ENCODE data around the gene UBAC2.

The UBAC2 gene

DNA sequence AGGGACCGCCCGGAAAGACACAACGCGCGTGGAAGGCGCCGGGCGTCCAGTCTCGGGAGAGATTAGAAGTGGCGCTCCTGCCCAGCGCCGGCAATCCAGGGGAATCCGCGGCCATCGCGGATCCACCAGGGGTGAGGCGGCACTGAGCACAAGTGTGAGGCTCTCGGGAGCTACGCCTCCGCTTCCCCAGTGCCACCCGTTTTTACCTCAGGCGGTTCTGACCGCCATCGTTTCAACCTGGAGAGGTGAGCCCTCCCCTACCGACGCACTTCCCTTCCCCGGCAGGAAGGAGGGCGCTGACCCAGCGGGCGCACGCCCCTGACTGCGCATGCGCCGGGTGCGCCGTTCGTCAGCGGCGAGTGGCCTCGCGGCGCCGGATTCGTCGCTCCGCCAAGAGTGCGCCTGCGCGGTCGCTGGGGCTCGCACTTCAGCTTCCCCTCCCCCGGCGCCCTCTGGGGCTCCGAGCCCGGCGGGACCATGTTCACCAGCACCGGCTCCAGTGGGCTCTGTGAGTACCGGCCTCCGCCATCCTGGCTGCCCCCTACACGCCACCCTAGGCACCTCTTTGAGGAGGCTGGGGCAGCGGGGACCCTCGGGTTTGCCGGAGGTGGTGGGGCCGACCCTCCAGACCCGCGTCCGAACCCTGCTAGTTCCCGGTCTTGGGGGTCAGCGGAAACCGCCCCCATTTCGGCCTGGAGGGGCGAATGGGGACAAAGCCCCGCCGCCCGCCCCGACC, at the start of gene UBAC2:
Gene UBAC2, plus strand, starts transcription at position 423 of the 736 bp plus-strand sequence. Its CDS starts 55 bp downstream, at position 478.
- no peak for DNase-seq (ENCODE audit: low read depth, low spot score)

DNA sequence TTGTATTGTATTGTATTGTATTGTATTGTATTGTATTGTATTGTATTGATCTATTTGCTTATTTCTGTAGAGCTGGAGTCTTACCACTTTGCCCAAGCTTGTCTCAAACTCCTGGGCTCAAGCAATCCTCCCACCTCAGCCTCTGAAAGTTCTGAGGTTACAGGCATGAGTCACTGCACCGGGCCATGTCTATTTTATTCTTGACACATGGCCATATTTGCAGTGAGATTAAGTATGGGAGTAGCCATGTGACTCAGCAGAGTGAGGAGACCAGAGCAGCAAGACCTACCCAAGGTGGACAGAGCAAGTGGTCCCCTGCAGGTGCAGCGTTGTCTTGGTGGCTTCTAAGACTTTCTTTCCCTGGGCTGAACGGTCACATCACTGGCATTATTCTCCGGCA, 49.1 kb upstream of the UBAC2 start:
- no peak for DNase-seq (ENCODE audit: low read depth, low spot score)

DNA sequence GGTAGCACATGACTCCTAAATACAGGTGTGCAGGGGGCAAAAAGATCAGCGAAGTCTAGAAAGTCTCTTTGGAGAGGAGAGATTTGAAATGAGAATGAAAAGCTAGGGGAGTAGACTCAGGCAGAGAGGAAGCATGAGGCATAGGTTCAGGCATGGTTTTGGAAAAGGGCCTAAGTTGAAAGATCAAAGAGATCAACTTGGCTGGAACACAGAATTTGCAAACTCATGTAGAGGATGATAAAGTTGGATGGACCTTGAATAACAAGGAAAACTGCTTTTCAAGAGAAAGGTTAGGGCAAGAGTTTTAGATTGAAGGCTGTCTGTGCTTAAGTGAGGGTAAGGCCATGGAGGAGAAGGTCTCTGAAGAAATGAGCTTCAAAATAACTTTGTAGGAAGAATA, 47.4 kb upstream of the UBAC2 start:
- no peak for DNase-seq (ENCODE audit: low read depth, low spot score)

DNA sequence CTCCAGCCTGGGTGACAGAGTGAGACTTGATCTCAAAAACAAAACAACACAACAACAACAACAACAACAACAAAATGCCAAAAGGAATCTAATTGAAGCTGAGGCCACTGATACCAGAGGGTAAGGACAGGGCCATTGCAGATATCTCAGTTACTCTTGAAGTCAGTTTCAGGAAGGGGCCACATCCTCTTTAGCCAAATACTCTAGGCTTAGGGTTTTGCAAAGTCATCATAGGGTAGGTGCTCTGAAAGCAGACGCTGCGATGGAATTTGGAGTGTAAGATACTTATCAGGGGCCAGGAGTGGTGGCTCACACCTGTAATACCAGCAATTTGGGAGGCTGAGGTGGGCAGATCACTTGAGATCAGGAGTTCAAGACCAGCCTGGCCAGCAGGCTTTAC, 46.6 kb upstream of the UBAC2 start:
- DNase-seq (ENCODE audit: low read depth, low spot score) = no peak

- no peak for DNase-seq (ENCODE audit: low read depth, low spot score)
These were observed 44.8 kb upstream of the UBAC2 start for GRCh38 chr13:99155821-99156220.

DNA sequence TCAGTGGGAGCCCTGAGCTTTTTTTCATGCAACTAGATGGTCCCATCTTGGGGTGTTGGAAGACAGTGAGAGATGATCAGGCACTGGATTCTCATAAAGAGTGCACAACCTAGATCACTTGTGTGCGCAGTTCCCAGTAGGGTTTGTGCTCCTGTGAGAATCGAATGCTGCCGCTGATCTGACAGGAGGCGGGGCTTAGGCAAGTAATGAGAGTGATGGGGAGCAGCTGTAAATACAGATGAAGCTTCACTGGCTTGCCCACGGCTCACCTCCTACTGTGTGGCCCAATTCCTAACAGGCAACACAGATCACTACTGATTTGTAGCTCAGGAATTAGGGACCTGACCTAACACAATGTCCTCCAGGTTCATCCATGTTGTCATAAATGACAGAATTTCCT, 43.6 kb upstream of the UBAC2 start:
- no peak for DNase-seq (ENCODE audit: low read depth, low spot score)

- DNase-seq (ENCODE audit: low read depth, low spot score) = no peak
These were observed 41.8 kb upstream of the UBAC2 start for GRCh38 chr13:99158846-99159245.

- DNase-seq (ENCODE audit: low read depth, low spot score) = no peak
These were observed 41.2 kb upstream of the UBAC2 start for GRCh38 chr13:99159331-99160061.

- DNase-seq (ENCODE audit: low read depth, low spot score) = no peak
These were observed 40.2 kb upstream of the UBAC2 start for GRCh38 chr13:99160415-99160814.

- DNase-seq (ENCODE audit: low read depth, low spot score) = no peak
These were observed 39.1 kb upstream of the UBAC2 start for GRCh38 chr13:99161512-99161911.

GRCh38 chr13:99162567-99163361, 37.9 kb upstream of the UBAC2 start:
- DNase-seq (ENCODE audit: low read depth, low spot score) = no peak

DNA sequence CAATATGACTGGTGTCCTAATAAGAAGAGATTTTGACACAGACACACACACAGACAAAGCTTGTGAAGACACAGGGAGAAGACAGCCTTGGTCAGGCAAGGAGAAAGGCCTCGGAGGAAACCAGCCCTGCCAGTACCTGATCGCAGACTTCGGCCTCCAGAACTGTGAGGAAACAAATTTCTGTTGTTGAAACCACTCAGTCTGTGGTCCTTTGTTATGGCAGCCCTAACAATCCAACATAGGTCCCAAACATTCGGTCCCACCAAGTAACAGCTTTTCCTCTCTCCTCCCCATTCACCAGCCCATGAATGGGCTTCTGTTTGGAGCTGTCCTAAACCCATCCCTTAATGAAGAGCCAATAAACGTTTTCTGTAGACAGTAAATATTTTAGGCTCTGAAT, 36.4 kb upstream of the UBAC2 start:
- DNase-seq (ENCODE audit: low read depth, low spot score) = no peak

DNA sequence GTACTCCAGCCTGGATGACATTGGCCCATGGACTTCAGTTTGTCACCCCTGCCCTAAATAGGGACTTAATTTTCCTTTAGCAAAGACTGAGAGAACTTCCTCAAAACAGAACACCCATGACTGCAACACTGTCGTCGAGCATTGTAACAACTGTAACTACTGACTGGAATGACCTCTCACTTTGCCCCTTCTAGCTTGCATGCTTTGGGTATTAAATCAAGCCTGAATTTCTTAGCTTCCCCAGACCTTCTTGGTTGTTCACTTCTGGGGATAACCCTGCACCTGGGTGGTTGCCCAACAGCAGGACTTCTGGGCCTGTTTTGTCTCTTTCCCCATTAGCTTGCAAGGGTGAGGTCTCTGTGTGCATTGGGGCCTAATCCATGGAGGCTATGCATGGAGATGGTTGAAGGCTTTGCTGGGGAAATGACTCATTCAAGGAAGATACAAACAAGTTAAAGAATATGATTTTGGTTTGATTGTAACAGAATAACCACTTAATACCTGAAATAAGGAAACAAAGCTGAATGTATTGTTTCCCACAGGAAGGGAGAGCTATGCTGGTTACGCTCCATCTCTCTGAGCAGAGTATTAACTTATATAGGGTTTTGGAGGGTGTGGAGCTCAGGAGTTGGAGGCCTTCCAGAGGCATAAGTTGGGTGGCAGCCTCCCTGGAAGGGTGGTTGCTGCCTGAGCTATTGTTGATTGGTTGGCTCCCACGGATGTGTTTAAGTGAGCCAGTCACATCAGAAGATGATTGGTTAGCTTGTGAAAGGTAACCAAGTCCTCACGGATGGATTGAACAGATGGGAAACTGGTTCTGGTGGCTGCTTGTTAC, 34.7 kb upstream of the UBAC2 start:
- DNase-seq (ENCODE audit: low read depth, low spot score) = no peak

- no peak for DNase-seq (ENCODE audit: low read depth, low spot score)
These were observed 27.7 kb upstream of the UBAC2 start for GRCh38 chr13:99172951-99173350.

DNA sequence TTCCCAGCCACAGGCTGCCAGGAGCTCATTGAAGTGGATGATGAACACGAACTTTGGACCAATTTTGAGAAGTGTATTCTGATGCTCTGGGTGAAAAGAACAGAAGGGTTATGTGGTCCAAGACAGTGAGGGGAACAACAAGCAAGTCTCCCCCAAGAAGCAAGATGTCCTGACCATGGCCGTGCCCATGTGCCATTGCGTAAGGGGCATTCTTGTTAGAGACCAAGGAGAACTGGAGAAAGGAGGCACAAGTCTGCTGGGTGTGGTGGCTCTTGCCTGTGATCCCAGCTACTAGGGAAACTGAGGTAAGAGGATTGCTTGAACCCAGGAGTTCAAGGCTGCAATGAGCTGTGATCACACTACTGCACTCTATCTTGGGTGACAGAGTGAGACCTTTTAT, 27.0 kb upstream of the UBAC2 start:
- no peak for DNase-seq (ENCODE audit: low read depth, low spot score)

GRCh38 chr13:99174533-99175100, 26.0 kb upstream of the UBAC2 start:
- no peak for DNase-seq (ENCODE audit: low read depth, low spot score)

- DNase-seq (ENCODE audit: low read depth, low spot score) = peak; percentile 25
These were observed 24.1 kb upstream of the UBAC2 start for GRCh38 chr13:99176309-99177276.

DNA sequence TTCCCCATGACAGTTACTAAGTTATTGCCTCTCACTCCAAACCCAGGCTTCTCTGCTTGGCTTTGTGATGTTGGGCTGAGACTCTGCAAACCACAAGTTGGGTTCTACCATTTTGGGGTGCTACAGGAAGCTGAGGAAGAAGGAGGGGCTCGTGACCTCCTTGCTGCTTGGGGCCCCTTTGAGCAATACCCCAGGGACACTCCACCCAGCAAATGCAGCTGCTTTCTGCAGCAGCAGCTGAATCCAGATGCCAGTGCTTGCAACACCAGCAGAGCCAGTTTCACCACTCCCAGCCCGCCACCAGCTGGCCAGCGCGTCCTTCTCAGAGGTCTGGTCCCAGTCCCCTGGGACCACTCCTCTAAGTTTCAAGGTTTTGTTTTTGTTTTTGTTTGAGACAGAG, 22.0 kb upstream of the UBAC2 start:
- no peak for DNase-seq (ENCODE audit: low read depth, low spot score)

- no peak for DNase-seq (ENCODE audit: low read depth, low spot score)
These were observed 21.2 kb upstream of the UBAC2 start for GRCh38 chr13:99179460-99179859.

DNA sequence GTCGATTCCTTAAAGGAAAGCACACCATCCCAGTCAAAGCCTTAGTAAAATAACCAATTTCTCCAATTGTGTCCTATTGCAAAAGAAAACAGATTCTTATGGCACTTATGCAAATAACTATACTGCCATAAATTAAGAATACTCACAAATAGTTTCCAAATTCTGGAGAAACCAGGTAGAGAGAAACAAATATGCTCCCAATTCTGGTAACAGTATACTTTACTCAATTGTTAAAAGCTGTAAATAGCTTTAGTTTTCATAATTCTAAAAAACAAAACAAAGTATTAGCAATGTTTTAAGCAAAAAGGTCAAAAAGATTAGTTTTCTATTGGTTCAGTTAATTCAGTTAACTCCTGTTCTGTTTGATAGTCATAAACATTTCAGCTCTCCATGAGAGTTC, 18.2 kb upstream of the UBAC2 start:
- no peak for DNase-seq (ENCODE audit: low read depth, low spot score)
